SK-N-DZ (cell line): ENCODE measurements around the gene STXBP2.
"Not testable (repeated sequence)": the region's sequence is repeated elsewhere in the genome, so short reads cannot be mapped to it uniquely, and the experiment has no call there.

Source experiments
- DNase-seq: peaks from one replicate; pipeline ENCODE4 v3.0.0-alpha.2; 2015; ENCODE audit warnings: low spot score

The STXBP2 gene

DNA sequence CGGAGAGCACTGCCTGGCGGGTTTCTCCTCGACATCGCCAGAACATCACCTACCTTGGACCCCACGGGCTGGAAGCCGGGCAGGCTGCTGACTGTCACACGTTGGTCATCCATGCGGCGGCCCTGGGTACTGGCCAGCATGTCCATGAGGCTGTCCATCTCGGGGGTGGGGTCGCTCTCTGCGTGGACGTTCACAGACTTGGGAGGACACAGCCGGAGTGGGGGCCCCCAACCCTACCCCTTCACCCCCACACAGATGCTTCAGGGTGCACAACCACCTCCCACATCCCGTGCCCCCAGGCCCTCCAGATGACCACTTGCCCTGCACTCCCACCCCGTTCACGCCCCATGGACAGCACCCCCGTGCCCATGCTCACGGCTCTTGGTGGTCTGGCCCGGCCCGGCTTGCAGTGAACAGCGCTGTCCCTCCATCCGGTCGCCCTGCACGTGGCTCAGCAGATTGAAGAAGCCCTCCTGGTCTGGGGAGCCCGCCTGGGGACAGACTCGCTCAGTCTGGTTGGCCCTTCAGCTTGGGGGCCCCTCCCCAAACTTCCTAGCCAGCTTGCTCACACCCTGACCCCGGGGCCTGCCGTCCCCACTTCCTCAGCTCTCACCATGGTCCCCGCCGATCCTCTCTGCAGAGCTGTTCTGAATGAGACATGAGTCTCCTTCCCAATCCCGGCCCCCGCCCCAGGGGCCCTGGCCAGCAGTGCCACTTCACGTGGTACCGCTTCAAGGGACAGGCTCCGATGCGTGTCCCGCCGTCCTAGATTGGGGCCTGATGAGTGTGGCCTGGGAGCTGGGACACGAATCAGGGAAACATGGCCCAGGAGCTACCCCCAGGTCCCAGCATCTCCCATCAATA lies 4.3 kb upstream of the STXBP2 start:
- DNase-seq, result no peak

DNA sequence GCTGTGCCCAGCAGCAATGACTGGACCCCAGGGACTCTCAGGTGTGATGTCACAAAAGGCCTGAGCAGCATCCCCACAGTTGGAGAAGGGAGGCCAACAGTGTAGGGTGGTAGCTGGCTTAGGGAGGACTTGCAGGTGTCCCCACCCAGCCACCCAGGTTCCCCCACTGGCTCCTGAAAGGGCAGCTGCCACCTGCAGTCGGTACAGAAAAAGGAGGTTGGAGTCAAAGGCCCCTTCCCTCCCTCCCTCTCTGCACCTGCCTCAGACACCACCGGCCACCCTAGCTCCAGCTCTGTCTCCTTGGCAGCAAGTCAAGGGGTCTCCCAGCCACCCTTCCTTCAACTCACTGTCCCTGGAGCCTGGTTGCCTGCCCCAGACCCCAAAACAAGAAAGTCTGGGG lies 3.2 kb upstream of the STXBP2 start, which contains the start of gene PCP2:
Gene PCP2, minus strand, starts transcription at position 22 of the 400 bp plus-strand sequence. CDS start 262 bp downstream, outside the sequence.
- no peak for DNase-seq

DNA sequence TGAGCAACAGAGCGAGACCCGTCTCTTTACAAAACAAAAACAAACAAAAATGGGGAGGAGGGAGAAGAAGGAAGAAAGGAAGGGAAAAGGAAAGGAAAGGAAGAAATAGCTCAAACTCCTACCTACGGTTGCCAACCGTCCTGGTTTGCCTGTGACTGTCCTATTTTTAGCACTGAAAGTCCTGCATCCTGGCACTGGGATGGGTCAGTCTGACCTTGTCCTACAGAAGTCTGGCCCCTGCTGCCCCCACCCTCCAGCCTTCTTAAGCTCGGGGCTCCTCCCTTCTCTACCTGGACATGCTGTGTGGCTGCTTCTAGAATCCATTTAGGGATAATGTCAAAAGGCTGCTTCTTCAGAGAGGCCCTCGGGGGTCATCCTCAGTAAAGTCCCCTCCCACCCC lies 1.2 kb upstream of the STXBP2 start:
- no peak for DNase-seq

- DNase-seq, result no peak
Measured at GRCh38 chr19:7636317-7636690, 606 bp upstream of the STXBP2 start.

- no peak for DNase-seq
Measured at GRCh38 chr19:7637374-7638256, 705 bp downstream of the STXBP2 start.

DNA sequence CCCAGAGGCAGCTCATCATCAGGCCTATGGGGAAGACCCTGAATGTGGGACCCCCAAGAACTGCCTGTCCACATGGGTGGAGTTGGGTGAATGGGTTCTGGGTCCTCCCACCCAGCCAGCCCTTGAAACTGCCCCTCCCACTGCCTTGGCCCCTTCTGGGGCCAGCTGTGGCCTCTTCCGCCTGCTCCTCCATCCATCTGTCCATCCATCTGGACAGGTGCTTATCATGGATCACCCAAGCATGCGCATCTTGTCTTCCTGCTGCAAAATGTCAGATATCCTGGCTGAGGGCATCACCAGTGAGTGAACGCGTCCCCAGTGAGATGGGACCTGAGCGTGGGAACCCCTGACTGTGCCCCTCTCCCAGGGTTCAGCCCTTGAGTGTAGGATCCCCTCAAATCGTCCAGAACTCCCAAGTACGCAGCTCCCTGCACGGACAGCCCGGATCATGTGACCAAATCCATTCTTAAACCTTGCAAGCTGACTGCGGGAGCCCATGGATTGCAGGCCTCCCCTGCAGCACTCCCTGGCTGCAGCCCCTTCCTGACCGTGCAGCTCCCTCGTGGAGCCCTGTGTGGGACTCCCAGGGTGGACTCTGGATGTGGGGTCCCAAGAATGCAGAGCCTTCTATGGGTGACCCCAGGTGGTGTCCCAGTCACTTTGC lies 2.0 kb downstream of the STXBP2 start:
- DNase-seq, result no peak

GRCh38 chr19:7639863-7640348 lies 3.0 kb downstream of the STXBP2 start:
- no peak for DNase-seq

- DNase-seq, result no peak
Measured at GRCh38 chr19:7640803-7641202, 3.9 kb downstream of the STXBP2 start.

- no peak for DNase-seq
Measured at GRCh38 chr19:7641290-7642276, 4.7 kb downstream of the STXBP2 start.

DNA sequence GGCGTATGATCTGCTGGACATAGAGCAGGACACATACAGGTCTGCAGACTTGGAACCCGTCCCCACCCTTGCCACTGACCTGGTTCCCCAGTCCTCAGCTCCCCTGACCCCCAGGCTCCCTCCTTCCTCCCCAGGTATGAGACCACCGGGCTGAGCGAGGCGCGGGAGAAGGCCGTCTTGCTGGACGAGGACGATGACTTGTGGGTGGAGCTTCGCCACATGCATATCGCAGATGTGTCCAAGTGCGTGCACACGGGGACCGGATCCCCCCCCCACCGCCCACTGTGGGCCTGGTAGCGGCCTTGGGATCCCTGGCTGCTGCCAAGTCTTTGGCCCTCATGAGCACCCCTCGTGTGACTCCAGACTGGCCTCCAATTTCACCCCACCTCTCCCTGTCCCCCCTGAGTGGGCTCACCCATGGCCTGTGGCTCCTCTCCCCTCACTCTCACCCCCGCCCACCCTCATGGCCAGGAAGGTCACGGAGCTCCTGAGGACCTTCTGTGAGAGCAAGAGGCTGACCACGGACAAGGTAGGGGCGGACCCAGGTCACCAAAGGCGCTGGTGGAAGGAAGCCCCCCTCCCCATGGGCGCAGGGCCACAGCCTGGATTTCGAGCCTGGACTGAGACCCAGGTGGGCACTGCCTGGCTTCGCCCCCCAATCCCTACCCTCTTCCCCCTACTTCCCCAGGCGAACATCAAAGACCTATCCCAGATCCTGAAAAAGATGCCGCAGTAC lies 5.6 kb downstream of the STXBP2 start:
- no peak for DNase-seq

DNA sequence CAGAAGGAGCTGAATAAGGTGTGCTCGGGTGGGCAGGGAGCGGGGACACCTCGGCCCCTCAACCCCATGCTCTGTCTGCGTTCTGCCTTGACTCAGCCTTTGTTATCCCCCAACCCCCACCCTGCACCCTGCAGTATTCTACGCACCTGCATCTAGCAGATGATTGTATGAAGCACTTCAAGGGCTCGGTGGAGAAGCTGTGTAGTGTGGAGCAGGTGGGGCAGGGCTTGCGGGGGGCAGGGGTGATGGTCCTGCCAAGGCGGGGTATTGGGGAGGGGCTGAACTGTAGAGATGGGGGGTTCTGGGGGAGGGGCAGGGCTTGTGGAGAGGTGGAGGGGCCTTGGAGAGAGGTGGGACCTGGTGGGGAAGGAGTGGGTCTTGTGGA lies 6.1 kb downstream of the STXBP2 start:
- no peak for DNase-seq

- not testable (repeated sequence) for DNase-seq
Measured at GRCh38 chr19:7643629-7644549, 7.0 kb downstream of the STXBP2 start.

GRCh38 chr19:7644550-7644877 lies 7.6 kb downstream of the STXBP2 start:
- DNase-seq, result no peak

GRCh38 chr19:7645163-7645562 lies 8.3 kb downstream of the STXBP2 start:
- no peak for DNase-seq

GRCh38 chr19:7645656-7646425 lies 8.9 kb downstream of the STXBP2 start:
- no peak for DNase-seq

DNA sequence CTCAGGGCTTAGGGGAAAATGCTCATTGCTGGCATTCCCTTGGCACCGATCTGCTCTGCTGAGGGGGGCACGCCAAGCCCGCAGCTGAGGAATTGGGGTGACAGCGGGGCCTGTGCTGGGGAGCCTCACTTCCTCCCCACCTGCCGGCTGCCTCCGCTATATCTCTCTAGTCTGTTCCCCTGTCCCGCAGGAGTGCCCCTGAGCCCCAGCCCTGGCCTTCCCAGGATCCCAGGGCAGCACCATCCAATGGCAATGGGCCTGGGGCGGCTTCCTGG lies 9.5 kb downstream of the STXBP2 start:
- no peak for DNase-seq

- DNase-seq, result no peak
Measured at GRCh38 chr19:7647156-7647555, 10.2 kb downstream of the STXBP2 start.

DNA sequence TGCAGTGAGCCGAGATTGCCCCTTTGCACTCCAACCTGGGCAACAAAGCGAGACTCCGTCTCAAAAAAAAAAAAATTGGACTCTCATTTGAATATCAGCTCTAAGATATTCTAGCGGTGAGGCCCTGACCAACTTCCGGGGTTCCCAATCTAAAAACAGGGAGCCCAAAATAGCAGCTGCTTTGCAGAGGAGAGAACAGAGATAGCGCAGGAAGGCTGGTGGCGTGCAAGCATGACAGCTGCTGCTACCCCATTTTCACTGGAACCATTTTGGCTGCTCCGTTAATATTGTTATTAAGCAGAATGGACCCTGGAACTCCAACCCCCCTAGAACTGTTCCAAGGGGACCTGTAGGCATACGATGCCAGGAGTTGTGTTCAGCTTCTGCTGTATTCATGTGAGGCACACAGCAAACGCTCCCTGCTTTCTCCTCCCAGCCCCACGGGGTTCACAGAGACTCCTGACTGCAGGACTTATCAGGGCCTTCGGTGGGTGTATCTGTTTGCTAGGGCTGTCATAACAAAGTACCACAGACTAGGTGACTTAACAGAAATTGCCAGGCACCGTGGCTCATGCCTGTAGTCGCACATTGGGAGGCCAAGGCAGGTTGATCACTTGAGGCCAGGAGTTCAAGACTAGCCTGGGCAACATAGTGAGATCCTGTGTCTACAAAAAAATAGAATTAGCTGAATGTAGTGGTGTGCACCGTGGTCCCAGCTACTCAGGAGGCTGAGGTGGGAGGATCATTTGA lies 11.5 kb downstream of the STXBP2 start:
- DNase-seq, result no peak
